ENCODE data around the gene VTA1.
"Not testable (repeated sequence)": the region's sequence is repeated elsewhere in the genome, so short reads cannot be mapped to it uniquely, and the experiment has no call there.

The VTA1 gene

DNA sequence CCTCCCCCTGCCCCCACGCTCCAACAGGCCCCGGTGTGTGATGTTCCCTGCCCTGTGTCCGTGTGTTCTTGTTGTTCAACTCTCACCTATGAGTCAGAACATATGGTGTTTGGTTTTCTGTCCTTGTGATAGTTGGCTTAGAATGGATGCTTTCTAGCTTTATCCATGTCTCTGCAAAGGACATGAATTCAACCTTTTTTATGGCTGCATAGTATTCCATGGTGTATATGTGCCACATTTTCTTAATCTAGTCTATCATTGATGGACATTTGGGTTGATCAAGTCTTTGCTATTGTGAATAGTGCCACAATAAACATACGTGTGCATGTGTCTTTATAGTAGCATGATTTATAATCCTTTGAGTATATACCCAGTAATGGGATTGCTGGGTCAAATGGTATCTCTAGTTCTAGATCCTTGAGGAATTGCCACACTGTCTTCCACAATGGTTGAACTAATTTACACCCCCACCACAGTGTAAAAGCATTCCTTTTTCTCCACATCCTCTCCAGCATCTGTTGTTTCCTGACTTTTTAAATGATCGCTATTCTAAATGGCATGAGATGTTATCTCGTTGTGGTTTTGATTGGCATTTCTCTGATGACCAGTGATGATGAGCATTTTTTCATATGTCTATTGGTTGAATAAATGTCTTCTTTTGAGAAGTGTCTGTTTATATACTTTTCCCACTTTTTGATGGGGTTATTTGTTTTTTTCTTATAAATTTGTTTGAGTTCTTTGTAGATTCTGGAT, 82.6 kb downstream of the VTA1 start:
- DNase-seq: not testable (repeated sequence)

DNA sequence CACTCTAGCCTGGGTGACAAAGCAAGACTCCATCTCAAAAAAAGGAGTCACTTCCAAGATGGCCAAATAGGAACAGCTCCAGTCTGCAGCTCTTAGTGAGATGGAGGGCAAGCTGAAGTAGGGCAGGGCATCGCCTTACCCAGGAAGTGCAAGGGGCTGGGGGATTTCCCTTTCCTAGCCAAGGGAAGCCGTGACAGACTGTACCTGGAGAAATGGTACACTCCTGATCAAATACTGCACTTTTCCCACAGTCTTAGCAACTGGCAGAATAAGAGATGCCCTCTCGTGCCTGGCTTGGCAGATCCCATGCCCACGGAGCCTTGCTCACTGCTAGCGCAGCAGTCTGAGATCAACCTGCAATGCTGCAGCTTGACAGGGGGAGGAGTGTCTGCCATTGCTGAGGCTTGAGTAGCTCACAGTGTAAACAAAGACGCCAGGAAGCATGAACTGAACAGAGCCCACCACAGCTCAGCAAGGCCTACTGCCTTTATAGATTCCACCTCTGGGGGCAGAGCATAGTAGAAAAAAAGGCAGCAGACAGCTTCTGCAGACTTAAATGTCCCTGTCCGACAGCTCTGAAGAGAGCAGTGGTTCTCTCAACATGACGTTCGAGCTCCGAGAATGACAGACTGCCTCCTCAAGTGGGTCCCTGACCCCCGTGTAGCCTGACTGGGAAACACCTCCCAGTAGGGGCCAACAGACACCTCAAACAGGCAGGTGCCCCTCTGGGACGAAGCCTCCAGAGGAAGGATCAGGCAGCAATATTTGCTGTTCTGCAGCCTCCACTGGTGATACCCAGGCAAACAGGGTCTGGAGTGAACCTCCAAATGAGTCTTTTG, 85.4 kb downstream of the VTA1 start:
- DNase-seq: peak; percentile 40 to 49

DNA sequence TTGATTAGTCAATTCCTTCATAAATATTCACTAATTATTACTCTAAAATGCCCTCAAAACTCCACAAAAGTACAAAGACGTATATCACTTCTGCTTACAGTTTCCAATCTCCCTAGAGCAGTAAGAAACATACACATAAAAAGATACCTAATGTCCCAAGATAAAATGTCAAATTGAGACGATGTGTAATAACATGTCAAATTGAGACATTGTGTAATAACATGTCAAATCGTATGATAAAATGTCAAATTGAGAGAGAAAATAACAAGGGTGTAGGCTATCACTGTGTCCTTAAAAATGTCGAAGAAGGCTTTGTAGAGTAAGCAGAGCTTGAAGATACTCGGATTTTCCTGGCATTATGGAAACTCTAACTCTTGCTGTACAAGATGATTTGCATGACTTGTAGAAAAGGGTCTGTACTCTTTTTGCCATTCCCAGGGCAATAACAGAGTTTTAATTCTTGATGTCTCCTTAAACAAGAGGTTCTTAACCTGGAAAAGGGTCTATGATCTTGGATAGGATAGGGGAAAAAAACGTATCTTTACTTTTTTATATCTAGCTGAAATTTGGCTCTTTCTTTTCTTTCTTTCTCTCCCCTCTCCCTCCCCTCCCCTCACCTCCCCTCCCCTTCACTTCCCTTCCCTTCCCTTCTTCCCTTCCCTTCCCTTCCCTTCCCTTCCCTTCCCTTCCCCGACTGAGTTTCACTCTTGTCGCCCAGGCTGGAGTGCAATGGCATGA, 87.1 kb downstream of the VTA1 start:
- DNase-seq: no peak

DNA sequence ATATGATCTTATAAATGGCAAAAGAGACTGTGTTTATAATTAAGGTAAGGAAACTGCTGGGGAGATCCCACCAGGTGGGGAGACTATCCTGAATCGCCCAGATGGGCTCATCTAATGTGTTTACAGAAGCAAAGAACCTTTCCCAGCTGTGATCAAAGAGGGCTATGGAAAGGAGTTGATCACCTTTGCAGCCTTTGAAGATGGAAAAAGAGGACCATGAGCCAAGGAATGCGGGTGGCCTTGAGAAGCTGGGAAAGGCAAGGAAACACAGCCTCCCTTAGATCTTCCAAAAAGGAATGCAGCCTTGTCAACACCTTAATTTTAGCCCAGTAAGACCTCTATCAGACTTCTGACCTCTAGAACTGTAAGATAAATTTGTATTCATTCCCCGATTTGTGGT, 88.2 kb downstream of the VTA1 start:
- no peak for DNase-seq

DNA sequence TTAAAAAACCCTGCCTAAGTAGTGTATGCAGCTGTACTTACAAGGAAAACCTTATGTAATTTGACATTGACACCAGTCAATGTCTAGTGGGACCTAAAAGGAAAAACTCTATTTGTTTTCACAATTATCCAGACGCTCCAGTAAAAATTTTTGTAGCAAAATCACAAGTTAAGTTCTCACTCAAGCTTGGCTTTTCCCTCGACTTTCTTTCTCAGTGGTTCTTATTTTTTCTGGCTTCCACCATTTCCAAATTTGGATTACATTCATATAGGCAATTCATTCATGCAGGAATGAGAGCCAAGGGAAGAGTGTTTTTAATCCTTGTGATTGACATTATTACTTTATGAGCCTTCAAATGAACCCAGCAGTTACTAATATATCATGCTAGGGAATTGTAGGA, 88.7 kb downstream of the VTA1 start:
- DNase-seq: no peak

DNA sequence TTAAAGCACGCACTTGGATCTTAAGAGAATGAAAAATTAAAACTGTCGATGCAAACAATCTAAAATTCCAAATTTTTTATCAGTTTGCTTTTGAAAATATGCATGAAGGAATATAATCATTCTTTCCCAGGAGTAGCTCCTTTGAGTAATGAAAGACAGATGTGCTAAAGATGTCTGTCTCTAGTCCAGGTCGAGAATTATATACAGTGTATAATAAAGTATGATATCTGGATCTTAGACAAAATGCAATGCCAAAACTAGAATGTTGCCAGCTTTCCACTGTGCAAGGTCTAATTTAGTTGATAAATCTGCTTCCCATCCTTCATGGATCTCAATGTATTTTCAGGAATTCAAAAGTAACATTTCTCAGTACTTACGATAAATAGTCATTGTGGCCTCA, 89.6 kb downstream of the VTA1 start:
- DNase-seq: no peak

DNA sequence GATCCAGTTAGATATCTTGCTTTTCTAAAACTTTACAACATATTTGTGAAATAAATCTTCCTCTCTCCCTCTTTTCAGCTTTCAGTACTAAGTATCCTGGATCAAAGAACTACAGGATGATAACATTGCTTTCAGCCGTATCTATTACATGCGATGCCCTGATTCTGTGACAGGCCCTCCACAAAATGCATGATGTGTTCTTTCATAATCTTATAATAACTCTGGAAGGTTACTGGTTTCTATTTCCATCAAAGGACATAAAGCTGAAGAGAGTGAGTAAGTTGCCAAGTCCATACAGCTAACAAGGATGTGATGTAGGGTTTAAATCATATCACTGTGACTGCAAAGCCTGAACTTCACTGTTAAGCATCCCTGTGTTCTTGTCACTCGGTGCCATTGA, 91.8 kb downstream of the VTA1 start:
- no peak for DNase-seq

DNA sequence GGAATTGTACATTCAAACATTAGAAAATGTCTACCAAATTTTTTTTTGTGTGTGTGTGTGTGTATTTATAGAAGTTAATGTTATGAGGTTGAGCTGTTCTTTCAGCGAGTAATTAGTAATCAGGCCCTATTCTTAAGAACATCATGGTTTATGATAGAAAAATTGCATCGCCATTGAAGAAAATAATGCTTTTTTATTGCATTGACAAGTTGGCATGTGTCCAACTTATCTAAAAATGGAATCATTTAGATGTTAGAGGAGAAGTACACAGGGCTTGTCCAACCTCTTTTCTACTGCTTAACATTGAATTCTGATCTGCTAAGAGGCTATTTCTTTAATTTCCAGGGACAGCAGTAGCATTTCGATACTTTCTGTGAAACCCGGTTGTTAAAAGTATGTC, 93.1 kb downstream of the VTA1 start:
- no peak for DNase-seq

DNA sequence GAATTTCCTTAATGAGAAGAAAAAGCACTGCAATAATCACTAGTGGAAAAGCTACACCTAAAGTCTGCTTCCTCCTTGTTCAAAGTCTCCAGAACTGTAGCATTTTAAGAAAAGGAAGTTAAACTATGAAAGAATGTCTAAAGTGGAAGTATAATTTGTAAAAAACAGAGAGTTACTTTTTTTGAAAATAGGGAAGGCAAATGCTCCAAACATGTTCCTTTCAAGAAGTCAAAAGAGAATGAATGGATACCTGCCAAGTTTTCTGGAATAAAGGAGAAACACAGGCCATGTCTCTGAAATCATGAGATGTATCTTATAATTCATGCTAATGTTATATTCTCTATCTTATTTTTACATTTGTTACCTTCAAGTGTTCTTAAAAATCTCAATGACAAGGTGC, 94.0 kb downstream of the VTA1 start:
- DNase-seq: no peak

DNA sequence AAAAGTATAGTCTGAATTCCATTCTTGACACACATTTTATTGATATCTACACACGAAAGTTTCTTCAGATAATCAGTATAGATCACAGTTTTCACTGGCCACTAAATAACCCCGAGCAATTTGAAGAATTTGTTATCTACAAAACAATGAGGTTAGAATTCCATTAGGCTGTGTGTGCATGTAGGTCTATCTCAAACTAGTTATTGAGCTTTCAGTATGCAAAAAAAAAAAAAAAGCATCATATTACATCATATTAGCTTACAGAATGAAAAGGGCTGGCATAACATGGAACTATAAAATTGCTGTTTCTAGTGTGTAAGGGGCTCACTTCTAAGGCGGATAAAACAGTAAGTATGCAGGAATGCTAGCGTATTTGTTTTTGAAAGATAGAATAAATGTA, 95.2 kb downstream of the VTA1 start:
- DNase-seq: no peak

DNA sequence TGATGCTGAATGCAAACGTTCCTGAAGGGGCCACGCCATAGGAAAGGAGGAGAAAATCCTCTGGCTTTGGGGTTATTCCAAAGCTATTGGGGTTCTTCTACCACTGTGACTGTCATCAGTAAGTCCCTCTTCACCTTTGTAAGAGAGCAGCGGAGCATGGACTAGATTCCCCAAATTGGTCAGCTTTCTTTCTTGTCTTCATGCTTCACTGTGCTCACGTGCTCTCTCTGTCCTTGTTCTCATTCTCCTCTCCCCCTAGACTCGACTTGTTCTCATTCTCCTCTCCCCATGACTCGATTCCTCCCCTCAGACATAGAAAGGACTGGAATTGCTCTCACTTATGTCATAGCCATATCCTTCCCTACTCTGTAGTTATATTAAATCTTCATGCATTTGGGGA, 99.9 kb downstream of the VTA1 start:
- no peak for DNase-seq

DNA sequence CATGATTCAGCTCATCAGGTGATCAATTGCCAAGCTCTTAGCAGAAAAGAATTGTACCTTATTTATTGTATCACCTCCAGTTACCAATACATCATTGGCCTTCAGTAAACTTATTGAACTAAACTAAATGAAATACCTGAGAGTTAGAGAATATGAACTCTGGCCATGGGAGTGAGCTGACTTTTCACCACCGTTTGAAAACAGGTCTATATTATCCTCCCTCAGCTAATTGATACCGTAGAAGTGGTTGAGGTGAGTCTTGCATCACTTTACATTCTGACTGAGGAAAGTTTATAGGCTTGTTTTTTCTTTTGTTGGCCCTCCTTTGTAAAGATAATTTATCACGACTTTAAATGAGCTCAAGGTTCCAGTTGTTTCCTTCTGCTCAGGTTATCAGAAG, 102.2 kb downstream of the VTA1 start:
- no peak for DNase-seq

DNA sequence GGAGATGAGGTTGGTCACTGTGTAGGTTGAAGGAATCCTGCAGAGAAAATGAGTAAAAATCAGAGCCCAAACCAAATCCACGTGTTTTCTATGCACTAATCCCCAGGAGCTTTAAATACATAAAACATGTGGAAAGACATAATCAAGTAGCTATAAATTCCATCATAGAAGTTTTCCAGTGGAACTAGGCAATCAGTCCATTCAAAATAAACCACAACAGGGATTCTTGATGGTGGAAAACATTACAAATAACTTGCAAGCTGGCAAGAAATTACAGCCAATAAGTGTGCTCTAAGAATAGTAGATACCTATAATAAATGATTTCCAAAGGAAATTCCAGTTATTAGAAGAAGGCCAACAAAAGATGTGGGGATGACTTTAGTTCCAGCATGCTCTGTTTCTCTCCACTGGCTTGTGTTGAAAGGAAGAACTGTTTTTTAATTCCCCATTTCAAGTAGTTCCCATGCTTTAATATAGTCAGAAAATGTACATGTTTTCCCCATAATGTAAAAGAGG, 104.9 kb downstream of the VTA1 start:
- no peak for DNase-seq

DNA sequence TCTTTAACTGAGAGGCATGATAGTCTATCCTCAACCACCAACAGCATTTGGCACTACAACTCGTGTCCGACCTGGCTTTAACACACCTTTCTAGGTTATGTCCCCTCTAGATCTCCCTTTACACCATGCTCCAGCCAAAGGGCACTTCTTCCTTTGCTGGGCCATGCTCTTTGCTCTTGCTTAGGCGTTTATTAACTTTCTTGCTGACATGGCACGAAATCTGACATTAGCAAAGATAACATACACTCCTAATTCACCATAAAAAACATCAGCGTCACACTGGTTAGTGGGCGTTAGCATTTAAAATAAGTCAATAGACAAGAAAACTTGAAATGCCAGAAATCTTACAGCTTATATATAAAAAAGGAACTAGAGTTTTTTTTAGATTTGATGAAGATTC, 107.5 kb downstream of the VTA1 start:
- DNase-seq: no peak

DNA sequence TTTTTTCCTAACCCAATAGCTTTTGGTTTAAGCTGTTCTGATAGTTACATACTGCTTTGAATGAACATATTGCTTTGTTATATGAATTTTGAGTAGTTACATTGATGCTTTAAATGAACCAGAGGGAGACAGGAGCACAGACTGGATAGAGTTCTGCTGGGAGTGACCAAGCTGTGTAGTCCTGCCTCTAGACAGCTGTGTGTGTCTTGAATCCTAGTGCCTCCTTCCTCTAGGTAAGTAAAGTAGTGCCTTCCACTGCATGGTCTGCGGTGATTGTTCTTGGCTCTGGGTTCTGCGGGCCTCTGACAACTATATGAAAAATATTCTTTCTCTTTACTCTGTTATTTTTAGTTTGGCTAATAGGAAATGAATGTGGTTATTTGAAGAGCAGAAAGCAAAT, 108.7 kb downstream of the VTA1 start:
- DNase-seq: no peak

DNA sequence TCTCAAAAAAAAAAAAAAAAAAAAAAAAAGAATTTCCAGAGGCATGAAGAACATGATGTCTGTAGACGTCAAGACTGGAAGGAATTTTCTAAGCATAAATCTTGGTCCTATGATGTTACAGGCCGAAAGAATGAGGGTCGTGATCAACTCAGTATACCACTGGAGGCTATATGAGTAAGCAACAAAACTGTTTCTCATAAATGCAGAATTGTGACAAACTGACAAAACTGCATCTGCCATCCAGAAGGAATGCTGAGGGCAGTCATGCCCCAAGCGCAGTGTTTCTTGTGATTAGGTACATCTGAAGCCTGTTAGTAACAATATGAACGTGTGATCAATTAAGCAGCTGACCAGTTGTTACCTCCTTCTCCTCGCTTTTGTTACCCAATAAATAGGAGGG, 111.2 kb downstream of the VTA1 start:
- DNase-seq: no peak

DNA sequence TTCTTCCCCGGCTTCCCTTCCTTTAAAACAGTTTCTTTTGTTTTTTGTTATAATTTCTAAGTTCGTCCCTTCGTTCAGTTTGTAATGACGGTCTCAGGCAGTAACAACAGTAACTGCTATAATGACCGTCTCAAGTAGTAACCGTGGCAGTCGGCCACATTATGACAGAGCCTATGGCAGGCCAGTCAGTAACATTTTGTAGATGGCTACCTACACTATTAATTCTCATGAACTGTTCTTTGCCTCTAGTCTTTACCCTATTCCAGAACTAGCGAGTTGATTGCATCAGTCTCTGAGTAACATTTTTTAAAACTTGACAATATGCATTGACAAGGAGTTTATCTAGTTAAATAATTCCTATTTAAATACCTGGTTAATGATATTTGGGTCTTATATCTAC, 111.7 kb downstream of the VTA1 start:
- no peak for DNase-seq

DNA sequence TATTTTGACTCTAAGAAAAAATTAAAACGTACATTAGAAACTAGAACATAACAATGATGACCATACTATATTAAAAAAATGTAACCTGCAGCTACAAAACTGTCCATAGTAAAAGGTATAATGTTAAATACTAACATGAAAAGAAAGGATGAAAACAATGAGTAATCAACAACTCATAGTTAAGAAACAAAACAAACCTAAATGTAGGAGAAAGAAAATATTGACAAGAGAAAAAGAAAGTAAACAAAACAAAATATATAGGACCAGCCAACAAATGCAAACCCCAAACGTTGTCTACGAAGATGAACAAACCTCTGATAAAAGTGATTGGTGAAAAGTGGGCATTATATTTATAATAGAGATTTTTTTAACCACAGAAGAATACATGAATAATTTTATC, 113.7 kb downstream of the VTA1 start:
- no peak for DNase-seq

DNA sequence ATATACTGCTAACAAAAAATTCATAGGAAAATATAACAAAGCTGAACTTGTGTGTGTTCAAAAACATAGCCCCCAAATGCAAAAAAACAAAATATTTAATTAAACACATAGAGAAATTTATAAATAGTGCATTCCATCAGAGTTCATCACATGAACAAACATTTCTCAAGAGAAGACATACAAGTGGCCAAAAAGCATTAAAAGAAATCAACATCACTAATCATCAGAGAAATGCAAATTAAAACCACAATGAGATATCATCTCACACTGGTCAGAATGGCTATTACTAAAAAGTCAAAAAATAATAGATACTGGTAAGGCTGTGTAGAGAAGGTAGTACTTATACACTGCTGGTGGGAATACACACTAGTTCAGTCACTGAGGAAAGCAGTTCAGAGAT, 115.2 kb downstream of the VTA1 start:
- no peak for DNase-seq

DNA sequence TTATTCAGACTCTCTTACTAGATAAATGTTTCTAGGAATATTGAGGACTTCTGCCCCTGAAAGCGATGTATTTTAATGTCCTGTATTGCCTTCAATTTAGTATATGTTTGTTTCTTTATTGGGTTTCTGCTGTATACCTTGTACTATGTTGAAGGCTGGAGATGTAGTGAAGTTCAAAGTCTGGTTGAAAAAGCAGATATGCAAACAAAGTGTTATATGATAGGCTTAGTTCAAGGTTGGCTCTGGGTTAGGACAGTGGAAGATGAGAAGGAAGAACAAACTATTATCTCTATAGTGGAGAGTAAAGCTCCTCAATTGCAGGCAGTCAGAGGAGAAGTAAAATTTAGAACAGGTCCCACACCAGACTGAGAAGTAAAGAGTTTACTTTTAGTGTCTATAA, 118.4 kb downstream of the VTA1 start:
- no peak for DNase-seq

DNA sequence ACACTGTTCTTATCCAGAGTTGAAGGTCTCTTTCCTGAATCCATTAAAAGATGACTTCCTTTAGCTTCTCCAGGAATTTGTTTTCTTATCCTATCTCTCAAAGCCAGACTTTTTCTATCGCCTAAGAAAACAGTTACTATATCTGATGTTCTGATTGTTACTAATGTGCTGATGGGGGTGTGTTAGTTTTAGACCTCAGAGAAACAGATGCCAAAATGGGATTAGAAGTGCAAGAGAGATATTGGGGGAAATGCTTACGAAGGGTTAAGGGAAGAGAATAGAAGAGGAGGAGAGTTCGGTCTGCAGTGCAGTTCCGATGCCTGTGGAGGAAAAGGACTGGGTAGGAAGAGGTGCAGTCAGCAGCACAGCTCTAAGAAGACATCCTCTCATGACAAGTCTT, 119.0 kb downstream of the VTA1 start:
- DNase-seq: no peak

DNA sequence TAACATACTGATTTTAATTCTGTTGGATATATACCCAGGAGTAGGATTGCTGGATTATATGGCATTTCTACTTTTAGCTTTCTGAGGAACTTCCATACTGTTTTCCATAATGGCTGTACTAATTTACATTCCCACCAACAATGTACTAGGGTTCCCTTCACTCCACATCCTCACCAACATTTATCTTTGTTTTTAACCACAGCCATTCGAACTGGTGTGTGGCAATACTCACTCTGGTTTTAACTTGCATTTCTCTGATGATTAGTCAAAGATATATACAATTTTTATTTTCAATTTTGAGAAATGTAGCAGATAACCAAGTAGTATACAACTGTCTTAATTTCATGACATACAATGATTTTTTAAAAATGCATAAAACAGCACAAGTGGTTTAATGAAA, 124.4 kb downstream of the VTA1 start:
- DNase-seq: no peak
